GM21737 (cell line): ENCODE results near the gene TNNT1.

Experiments
- ATAC-seq: cut with Tn5 transposase; IDR thresholded peaks from one replicate; pipeline ENCODE4 v1.9.1; 2021; ENCODE audit warnings: mild to moderate bottlenecking, moderate library complexity; ENCODE audit not compliant: unreplicated experiment

The TNNT1 gene

GRCh38 chr19:55091126-55091910 lies 57.7 kb downstream of the TNNT1 start:
- ATAC-seq, result no peak

GRCh38 chr19:55090564-55090963 lies 58.4 kb downstream of the TNNT1 start:
- ATAC-seq, result no peak

- ATAC-seq, result no peak
These were observed 59.6 kb downstream of the TNNT1 start for GRCh38 chr19:55089342-55089944.

GRCh38 chr19:55088543-55089341 lies 60.3 kb downstream of the TNNT1 start:
- ATAC-seq, result no peak

- ATAC-seq, result no peak
These were observed 61.0 kb downstream of the TNNT1 start for GRCh38 chr19:55088021-55088451.

- no peak for ATAC-seq
These were observed 61.5 kb downstream of the TNNT1 start for GRCh38 chr19:55087542-55087901.

- ATAC-seq, result no peak
These were observed 62.1 kb downstream of the TNNT1 start for GRCh38 chr19:55086730-55087541.

GRCh38 chr19:55085923-55086715 lies 62.9 kb downstream of the TNNT1 start:
- ATAC-seq, result no peak

- no peak for ATAC-seq
These were observed 64.6 kb downstream of the TNNT1 start for GRCh38 chr19:55084416-55084815.

GRCh38 chr19:55083004-55083850 lies 65.8 kb downstream of the TNNT1 start:
- no peak for ATAC-seq
